ENCODE data around the gene FGA.

The FGA gene

DNA sequence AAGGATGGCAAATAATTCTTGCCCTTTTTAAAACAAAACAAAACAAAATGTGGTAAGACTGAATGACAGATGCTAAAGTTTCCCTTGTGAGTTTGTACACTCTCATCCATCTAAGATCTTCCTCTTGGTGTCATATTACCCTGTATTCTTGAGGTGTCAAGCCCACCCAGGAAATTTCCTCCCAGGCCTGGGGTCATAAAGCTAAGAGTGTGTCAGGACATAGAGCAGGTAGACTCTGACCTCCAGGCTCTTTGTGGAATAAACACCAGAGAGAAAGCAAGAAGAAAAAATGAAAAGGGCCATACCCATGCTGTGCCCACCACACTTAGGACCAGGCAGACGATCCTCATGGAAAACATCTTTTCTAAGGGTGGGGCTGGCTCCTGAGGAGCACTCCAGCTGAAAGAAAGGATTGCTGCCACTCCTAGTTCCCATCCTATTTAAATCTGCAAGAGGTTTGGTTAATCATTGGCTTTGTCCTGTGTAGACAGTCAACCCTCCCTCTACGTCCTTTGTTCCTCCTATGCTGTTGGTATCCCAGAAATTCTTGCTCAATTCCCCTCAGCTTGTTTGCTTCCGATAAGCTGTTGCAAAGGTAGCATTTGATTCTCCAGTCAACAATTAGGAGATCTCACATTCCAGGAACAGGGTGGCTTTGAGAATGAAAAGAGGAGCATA is at the start of gene FGA:
Gene FGA (minus strand): TSS at position 414 of the 678 bp plus-strand sequence. CDS start 55 bp downstream, at position 359.
- H3K36me3 ChIP-seq = no peaks in the 10 kb centered on the region
- TF ChIP-seq Cebpa-rat (IDR thresholded peaks at IDR 0.05) = no peak
- H3K4me2 ChIP-seq = no peak within 1 kb of the TSS
- H3K27me3 ChIP-seq = no peaks in the 10 kb centered on the region
- no peaks in the 10 kb centered on the region for H3K9me3 ChIP-seq
- H3K9ac ChIP-seq = no peak within 1 kb of the TSS
- no peaks in the 10 kb centered on the region for H3K4me1 ChIP-seq
- no peaks in the 10 kb centered on the region for H4K20me1 ChIP-seq
- no peak within 1 kb of the TSS for H3K4me3 ChIP-seq
- H3K27ac ChIP-seq = no peak within 1 kb of the TSS

DNA sequence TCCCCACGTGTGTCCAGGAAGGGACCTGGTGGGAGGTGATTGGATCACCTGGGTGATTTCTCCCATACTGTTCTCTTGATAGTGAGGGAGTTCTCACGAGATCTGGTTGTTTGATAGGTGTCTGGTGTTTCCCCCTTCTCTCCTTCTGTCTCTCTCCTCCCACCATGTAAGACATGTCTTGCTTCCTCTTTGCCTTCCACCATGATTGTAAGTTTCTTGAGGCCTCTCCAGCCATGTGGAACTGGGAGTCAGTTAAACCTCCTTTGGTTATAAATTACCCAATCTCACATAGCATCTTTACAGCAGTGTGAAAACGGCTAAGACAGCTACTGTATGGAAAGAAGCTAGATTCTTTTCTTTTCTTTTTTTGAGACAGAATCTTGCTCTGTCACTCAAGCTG is 43.5 kb upstream of the FGA start:
- Histone ChIP-seq H3K27me3 (no peaks in the 10 kb centered on the region), H3K9ac (no peak overlapping the region), H3K27ac (no peak overlapping the region), H3K4me3 (no peak overlapping the region), H3K36me3 (no peaks in the 10 kb centered on the region), H3K4me2 (no peak overlapping the region), H3K9me3 (no peaks in the 10 kb centered on the region), H3K4me1 (no peaks in the 10 kb centered on the region), H4K20me1 (no peaks in the 10 kb centered on the region)
- TF ChIP-seq Cebpa-rat (IDR thresholded peaks at IDR 0.05) = no peak

DNA sequence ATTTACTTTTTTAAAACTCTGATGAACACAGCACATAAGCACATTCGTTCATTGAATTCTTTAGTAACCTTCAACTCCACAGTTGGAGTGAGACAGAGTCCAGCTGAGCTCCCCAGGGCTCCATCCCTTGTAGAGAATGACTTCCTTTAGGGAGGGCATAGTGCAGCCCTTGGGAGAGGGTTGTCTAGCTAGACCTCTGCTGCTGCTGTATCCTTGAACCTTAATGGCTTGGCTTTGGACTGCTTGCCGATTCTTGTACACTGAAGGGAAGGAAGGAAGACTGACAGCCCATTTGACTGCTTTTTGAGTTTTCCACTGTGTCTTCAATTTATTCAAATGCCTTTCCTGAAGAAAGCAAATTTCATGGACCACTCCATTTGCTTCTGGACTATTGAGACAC is 41.3 kb upstream of the FGA start:
- Histone ChIP-seq H4K20me1 (no peaks in the 10 kb centered on the region), H3K9me3 (no peaks in the 10 kb centered on the region; the same call in 1 of the 2 replicates), H3K9ac (no peak overlapping the region), H3K36me3 (no peaks in the 10 kb centered on the region), H3K4me3 (no peak overlapping the region), H3K4me1 (no peaks in the 10 kb centered on the region), H3K4me2 (no peak overlapping the region), H3K27ac (no peak overlapping the region), H3K27me3 (no peaks in the 10 kb centered on the region)
- no peak for TF ChIP-seq Cebpa-rat (IDR thresholded peaks at IDR 0.05)

DNA sequence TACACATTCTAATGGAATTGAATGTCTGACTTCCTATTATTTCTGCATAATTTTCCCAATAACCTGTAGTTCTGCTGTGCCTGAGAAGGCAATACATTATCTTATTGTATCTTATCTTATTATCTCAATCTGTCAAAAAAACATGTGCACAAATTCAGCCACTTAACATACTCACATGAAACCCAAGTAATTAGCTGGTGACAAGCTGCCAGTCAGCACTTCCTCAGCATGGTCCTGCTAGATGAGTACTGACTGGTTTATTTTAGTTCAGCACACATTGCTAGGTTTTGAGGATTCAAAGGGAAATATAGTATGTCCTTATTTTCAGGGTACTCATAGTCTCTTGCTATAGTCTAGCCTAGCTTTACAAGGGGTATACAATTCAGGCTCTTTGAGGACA is 39.8 kb upstream of the FGA start:
- Histone ChIP-seq H3K4me1 (no peaks in the 10 kb centered on the region), H3K27me3 (no peaks in the 10 kb centered on the region), H3K9me3 (no peaks in the 10 kb centered on the region; the same call in 1 of the 2 replicates), H4K20me1 (no peaks in the 10 kb centered on the region), H3K4me3 (no peak overlapping the region), H3K9ac (no peak overlapping the region), H3K4me2 (no peak overlapping the region), H3K27ac (no peak overlapping the region), H3K36me3 (no peaks in the 10 kb centered on the region)
- no peak for TF ChIP-seq Cebpa-rat (IDR thresholded peaks at IDR 0.05)

DNA sequence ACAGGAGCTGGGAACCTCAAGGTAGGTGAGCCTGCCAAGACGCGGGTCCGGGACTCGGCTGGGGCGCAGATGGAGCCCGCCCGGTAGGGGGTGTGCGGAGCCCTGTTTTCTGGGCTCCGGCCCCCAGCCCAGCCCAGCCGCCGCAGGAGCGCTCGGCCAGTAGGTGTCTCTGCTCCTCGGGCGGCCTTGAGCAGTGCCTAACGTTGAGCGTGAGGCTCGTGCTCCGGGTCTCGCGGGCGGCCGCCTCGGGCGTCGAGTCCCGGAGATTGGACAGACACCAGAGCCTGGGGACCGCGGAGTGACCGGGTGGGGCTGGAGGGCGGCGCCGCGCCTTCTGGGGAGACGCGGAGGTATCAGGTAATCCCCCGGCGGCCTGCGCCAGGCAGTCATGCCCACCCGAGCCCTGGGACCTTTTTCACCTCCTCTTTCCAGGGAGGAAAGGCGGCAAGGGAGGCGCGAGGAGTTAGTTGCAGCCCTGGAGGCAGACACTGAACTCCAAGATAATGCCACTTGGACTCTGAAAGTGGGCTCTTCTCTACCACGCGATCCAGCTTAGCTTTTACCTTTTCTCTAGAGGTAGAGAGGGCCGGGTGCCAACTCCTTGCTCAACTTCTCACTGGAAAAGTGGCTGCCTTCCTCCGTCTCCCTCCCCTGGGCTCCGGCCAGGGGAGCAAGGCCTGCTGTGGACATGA is 36.4 kb upstream of the FGA start:
- no peaks in the 10 kb centered on the region for H3K27me3 ChIP-seq
- no peak for TF ChIP-seq Cebpa-rat (IDR thresholded peaks at IDR 0.05)
- no peaks in the 10 kb centered on the region; the same call in 1 of the 2 replicates for H3K9me3 ChIP-seq
- no peak overlapping the region for H3K4me3 ChIP-seq
- H3K36me3 ChIP-seq = no peaks in the 10 kb centered on the region
- H4K20me1 ChIP-seq = no peaks in the 10 kb centered on the region
- H3K4me2 ChIP-seq = no peak overlapping the region
- no peaks in the 10 kb centered on the region for H3K4me1 ChIP-seq
- H3K9ac ChIP-seq = no peak overlapping the region
- H3K27ac ChIP-seq = no peak overlapping the region

DNA sequence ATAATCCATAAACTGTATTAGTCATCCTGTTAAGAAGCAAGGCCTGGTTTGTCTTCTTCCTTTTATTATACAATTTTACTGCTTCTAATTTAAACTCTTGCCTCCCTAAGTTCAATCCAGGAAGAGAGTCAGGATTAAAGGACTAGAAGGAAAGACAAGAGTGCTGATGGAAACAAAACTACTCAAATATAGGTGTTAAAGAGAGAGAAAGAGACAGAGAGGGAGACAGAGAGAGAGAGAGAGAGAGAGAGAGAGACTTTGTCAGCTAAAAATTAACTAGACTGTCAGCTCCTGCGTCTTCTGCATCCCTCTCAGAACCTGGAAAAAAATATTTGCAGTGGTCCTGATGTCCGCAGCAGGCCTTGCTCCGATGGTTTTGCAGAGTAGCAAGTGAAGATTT is 35.4 kb upstream of the FGA start:
- Histone ChIP-seq H3K9ac (no peak overlapping the region), H3K36me3 (no peaks in the 10 kb centered on the region), H3K4me3 (no peak overlapping the region), H3K27me3 (no peaks in the 10 kb centered on the region), H3K9me3 (no peaks in the 10 kb centered on the region; the same call in 1 of the 2 replicates), H3K4me2 (no peak overlapping the region), H3K4me1 (no peaks in the 10 kb centered on the region), H3K27ac (no peak overlapping the region), H4K20me1 (no peaks in the 10 kb centered on the region)
- TF ChIP-seq Cebpa-rat (IDR thresholded peaks at IDR 0.05) = no peak

DNA sequence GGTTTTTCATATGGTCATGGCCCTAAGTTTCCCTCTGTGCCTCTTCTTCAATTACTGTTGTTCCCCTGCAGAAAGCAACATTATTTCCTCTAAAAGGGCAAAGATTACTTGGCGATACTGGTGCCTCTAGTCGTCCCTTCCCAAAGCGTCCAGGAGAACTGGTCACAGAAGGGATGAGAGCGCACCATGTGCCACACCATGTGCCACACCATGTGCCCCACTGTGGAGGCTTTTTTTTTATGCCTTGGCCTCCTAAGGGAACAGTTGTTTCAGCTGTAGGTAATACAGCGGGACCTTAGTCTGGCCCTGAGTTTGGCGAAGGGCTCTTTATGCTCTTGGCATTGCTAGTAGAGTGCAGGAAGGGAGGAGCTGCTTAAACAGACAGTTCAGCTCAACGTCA is 33.5 kb upstream of the FGA start:
- Histone ChIP-seq H3K9me3 (no peaks in the 10 kb centered on the region; the same call in 1 of the 2 replicates), H3K4me3 (no peak overlapping the region)
- no peak for TF ChIP-seq Cebpa-rat (IDR thresholded peaks at IDR 0.05)

DNA sequence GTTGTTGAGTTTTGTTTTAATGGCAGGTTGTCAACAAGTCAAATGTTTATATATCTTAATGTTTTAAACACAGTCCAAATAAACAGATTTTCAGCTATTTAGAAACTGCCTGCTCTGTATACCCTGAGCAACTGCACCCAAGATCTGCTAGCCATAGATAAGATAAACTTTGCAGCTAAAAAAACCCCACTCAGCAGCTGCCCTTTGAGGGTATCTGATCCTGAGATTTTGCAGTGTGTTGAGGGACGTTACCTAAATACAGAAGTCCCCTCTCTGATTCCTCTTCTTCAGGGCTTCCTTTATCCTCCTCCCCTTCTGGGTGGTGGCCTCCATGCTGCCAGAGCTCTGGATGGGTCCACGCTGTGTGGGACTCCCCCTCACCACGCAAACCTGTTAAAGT is 32.9 kb upstream of the FGA start:
- Histone ChIP-seq H4K20me1 (no peaks in the 10 kb centered on the region), H3K27me3 (no peaks in the 10 kb centered on the region), H3K9ac (no peak overlapping the region), H3K4me1 (no peaks in the 10 kb centered on the region), H3K27ac (no peak overlapping the region), H3K9me3 (no peaks in the 10 kb centered on the region; the same call in 1 of the 2 replicates), H3K4me2 (no peak overlapping the region), H3K4me3 (no peak overlapping the region), H3K36me3 (no peaks in the 10 kb centered on the region)
- TF ChIP-seq Cebpa-rat (IDR thresholded peaks at IDR 0.05) = no peak

More for the DNA sequence above, 33.5 kb upstream of the FGA start:
- no peak overlapping the region for H3K9ac ChIP-seq
- H3K4me1 ChIP-seq = no peaks in the 10 kb centered on the region
- no peak overlapping the region for H3K4me2 ChIP-seq
- H3K27ac ChIP-seq = no peak overlapping the region
- H3K27me3 ChIP-seq = no peaks in the 10 kb centered on the region
- no peaks in the 10 kb centered on the region for H3K36me3 ChIP-seq
- no peaks in the 10 kb centered on the region for H4K20me1 ChIP-seq

DNA sequence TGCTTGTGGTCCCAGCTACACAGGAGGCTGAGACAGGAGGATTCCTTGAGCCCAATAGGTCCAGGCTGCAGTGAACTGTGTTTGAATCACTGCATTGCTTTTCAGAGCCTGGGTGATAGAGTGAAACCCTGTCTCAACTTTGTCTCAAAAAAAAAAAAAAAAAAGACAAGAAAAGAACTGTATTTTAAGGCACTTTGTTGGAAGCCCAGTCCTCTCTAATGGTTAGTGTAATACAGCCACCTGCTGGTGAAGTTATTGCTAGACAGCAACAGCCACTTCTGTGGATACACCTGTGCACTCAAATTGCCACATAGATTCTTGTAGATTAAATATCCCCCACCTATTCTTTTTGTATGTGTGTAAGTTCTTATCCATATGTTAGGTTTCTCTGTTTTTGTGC is 32.1 kb upstream of the FGA start:
- Histone ChIP-seq H3K4me3 (no peak overlapping the region), H3K4me2 (no peak overlapping the region), H3K27ac (no peak overlapping the region), H3K9me3 (no peaks in the 10 kb centered on the region; the same call in 1 of the 2 replicates), H3K4me1 (no peaks in the 10 kb centered on the region), H3K36me3 (no peaks in the 10 kb centered on the region), H3K9ac (no peak overlapping the region), H4K20me1 (no peaks in the 10 kb centered on the region), H3K27me3 (no peaks in the 10 kb centered on the region)
- no peak for TF ChIP-seq Cebpa-rat (IDR thresholded peaks at IDR 0.05)

DNA sequence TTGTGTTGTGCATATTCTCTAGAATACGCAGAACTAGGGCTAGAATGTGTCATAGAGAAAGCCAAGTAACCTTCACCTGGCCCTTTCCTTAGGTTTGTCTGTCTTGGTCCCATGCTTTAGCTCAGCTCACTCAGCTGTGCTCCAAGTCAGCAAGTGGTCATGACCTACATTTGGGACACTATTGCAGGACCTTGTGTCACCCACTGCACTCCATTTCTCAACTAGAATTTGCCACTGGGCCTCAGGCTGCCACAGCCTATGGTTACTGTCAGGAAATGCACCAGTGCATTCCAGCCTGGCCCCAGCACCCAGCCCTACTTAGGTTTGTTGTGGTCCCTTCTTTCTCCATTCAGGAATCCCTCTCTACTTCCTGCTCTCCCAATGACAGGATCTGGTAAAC is 29.6 kb upstream of the FGA start:
- H3K9ac ChIP-seq = no peak overlapping the region
- H3K27ac ChIP-seq = no peak overlapping the region
- no peaks in the 10 kb centered on the region for H3K27me3 ChIP-seq
- H3K36me3 ChIP-seq = no peaks in the 10 kb centered on the region
- TF ChIP-seq Cebpa-rat (IDR thresholded peaks at IDR 0.05) = no peak
- peaks cover 9% of the 10 kb centered on the region; the same call in 1 of the 2 replicates for H3K4me1 ChIP-seq
- no peak overlapping the region for H3K4me2 ChIP-seq
- no peaks in the 10 kb centered on the region for H4K20me1 ChIP-seq
- no peaks in the 10 kb centered on the region for H3K9me3 ChIP-seq
- H3K4me3 ChIP-seq = no peak overlapping the region
